Measurements from ENCODE around the gene SLC16A3.
"Not testable (repeated sequence)": the region's sequence is repeated elsewhere in the genome, so short reads cannot be mapped to it uniquely, and the experiment has no call there.

The SLC16A3 gene

DNA sequence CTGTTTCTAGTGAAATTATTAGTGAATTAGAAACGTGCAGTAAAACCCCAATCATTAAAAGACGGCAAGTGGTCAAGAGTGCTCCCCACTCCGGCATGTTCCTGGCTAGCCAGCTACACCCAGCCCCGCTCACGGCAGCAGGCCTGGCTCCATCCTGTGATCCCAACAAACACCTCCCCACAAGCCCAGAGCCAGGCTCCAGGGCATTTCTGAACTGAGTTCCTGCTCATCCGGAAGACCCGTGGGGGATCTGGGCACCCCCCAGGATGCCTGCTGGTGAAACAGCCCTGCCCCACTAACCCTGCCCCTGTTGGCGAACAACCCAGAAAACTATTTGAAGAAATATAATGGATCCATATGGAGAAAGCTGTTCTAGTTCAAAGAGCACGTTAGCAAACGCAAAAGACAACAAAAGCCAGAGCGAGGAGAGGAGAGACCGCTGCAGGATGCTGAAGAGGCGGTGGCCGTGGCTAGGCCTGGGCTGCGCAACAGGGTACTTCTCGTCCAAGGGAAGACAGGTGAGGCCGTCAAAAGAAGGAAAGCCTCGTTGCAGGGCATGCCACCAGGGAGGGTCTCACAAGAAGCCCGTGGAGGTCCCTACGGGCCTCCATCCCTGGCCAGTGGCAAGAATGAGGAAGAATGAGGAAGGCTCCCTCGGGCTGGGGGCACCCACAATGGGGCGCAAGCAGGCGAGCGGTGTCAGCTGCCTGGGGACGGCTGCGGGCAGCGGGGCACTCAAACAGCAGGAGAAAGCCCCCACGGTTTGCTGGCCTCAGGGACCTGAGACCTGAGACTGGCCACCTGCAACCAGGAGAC is 19.2 kb downstream of the SLC16A3 start:
- DNase-seq = no peak

DNA sequence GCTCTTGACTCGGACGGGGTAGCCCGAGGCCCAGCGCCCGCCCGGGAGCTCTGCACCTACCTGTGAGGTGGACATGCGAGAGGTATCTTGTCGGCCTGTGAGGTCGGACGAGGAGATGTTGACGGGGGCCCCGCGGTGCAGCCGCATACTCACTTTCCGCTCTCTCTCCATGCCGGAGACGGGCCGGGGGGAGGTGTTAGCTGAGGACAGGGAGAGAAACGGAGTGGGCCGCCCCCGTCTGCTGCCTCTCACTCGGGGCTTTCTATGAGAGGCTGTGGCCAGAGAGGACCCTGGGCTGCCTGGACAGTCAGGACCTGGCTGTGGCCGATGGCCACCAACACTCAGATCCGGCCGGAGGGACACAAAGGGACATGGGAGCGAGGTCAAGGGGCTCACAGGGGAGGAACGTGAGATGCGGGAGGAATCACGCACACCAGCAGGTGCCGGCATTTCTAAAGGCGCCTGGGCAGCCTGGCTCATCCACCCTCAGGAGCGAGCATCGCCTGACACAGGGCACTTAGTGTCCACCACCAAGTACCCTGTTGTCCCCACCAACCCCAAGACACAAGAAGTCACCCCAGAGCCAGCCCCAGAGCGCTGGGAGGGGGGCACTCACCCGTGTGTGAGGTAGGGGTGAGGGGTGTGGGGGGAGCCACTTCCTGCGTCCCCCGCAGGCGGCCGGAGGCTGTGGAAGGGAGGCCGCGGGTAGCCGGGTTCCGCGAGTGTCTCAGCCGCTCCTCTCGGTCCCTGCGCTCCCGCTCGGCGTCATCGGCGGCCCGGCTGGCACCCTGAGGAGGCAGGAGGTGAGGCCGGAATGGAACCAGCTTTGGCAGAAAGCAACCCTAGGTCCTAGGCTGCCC is 20.2 kb downstream of the SLC16A3 start:
- no peak for DNase-seq

DNA sequence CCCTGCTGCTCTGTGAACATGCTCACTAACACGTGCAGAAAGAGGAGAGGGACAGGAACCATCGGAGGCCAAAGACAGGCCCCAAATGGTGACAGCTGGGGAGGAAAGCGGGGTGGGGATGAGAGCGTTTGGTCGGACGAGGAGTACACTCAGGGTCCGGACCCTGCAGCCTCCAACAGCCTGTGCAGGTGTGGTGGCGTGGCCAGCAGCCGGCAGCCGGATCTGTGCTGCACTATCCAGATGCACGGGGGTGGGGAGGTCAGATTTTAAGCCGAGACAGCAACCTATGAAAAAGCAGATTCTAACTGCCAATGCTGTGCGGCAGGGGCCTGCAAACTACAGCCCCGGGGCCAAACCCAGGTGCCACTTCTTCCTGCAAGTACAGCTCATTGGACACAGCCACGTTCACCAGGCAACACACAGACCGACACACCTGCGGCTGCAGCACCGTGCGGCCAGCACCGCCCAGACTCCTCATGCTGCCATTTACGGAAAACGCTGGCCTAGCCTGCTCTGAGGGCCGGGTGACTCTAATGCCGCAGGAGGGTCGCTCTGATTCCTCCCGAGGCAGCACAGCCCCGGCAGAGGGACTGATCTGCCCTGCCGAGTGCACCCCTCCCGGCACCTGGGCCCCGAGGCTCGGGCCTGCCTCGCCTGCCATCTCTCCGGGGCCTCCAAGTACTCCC is 21.2 kb downstream of the SLC16A3 start:
- DNase-seq = no peak

DNA sequence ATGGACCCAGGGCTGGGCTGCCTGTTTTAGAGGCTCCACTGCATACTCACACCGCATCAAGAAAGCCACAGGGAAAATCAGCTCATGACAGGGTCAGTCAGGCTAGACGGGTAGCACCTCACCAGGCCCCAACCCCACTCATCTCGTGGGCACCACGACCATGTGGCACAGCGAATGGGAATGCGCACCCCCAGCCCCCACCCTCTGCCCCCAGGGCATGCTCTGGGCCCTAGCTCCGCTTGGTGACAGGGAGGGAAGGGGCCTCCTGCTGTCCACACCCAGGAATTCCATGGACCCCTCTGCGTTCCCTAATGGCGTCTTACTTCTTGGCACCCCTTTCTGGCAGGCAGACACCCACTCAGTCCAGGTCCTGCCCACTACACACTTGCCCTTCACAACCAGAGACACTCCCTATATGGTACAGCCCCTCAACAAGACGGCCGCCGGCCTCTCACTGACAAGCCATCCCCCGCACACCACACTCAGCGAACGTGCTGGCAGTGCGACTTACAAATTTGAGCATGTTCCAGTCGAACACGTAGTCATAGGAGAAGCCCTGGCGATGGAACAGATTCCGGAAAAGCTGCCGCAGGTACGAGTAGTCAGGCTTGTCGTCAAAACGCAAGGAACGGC is 22.1 kb downstream of the SLC16A3 start:
- no peak for DNase-seq

DNA sequence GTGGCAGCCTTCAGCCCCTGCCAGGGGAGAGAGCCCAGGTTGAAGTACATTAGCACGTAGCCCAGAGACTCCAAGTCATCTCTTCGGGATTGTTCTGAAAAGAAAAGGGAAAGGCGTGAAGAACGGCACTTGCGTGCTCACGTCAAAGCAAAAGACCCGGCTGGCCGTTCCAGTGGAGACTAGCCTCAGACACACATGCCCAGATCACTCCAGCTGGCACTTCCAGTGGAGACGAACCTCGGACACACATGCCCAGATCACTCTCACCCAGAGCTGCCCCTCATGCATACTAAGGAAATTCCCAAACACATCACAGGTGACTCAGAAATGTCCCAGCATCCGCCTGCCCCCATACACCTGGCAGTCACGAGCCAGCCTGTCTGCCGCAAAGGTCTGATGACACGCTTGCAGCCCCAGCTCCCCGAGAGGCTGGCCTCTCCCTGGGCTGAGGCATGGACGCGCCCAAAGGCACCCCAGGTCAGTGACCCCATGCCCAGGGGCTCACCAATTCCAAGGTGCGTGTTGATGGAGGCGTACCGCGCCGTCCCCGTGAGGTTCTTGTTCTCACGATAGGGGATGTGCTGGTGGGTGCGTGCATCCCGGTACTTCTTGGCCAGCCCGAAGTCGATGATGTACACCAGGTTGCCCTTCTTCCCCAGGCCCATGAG is 23.8 kb downstream of the SLC16A3 start:
- no peak for DNase-seq

DNA sequence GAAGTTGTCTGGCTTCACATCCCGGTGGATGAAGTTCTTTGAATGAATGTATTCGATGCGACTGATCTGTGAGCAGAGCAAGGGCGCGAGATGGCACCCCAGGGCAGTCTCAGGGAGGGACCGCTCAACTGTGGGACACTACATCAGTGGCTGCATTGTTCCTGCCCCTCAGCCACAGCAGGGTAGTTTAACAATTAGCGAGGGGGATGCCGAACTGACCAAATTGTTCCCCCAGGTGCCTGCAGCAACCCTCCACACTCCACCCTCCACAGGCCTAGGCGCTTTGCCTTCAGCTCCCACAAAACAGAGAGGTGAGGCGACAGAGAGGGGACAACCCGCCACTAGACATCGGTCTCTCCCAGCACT is 24.3 kb downstream of the SLC16A3 start:
- DNase-seq = no peak

DNA sequence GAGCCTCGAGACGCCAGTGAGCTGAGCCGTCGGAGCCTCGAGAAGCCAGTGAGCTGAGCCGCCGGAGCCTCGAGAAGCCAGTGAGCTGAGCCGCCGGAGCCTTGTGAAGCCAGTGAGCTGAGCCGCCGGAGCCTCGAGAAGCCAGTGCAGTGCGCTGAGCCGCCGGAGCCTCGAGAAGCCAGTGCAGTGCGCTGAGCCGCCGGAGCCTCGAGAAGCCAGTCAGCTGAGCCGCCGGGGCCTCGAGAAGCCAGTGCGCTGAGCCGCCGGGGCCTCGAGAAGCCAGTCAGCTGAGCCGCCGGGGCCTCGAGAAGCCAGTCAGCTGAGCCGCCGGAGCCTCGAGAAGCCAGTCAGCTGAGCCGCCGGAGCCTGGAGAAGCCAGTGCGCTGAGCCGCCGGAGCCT is 25.3 kb downstream of the SLC16A3 start:
- DNase-seq = not testable (repeated sequence)

DNA sequence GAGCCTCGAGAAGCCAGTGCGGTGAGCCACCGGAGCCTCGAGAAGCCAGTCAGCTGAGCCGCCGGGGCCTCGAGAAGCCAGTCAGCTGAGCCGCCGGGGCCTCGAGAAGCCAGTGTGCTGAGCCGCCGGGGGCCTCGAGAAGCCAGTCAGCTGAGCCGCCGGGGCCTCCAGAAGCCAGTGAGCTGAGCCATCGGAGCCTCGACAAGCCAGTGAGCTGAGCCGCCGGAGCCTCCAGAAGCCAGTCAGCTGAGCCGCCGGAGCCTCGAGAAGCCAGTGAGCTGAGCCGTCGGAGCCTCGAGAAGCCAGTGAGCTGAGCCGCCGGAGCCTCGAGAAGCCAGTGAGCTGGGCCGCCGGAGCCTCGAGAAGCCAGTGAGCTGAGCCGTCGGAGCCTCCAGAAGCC is 25.9 kb downstream of the SLC16A3 start:
- DNase-seq = not testable (repeated sequence)

DNA sequence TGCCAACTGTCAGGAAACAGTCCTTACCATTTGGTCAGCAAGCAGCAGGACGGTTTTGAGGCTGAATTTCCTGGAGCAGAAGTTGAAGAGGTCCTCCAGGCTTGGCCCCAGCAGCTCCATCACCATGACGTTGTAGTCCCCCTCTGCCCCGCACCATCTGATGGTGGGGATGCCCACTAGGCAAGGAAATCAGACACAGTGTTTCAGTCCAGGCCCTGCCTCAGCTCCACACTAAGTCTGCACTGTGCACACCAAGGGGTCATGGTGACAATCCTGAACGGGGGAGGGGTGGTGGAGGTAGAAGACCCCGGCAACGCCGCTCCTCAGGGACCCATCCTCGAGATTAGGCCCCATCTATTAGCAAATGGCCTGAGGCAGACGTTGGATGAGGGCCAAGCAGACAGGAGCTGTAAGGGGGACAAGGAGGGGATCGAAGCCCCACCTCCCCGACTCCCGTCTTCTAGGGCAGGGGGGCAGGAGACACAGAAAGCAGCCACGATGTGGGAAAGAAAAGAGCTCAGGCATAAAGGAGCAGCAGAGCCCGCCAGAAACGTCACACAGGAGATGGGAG is 26.6 kb downstream of the SLC16A3 start:
- DNase-seq = no peak

DNA sequence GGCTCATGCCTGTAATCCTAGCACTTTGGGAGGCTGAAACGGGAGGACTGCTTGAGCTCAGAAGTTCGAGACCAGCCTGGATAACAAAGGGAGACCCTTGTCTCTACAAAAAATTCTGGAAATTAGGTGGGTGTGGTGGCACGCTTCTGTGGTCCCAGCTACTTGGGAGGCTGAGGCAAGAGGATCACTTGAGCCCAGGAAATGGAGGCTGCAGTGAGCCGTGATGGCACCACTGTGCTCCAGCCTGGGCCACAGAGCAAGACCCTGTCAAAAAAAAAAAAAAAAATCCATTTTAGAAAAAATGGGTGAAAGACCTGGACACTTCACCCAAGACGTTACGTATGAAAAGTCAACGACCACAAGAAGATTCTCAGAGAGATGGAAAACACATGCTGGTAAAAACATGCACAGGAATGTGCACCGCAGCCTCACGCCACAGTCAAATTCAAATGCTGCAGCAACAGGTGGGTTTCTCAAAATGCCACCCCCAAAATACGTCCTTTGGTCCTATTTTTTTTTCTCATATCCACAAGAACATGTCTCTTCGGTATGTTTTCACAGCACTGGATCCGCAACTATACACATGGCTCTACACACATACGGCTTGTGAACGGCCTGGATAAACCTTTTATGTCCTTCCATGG is 27.5 kb downstream of the SLC16A3 start:
- no peak for DNase-seq

DNA sequence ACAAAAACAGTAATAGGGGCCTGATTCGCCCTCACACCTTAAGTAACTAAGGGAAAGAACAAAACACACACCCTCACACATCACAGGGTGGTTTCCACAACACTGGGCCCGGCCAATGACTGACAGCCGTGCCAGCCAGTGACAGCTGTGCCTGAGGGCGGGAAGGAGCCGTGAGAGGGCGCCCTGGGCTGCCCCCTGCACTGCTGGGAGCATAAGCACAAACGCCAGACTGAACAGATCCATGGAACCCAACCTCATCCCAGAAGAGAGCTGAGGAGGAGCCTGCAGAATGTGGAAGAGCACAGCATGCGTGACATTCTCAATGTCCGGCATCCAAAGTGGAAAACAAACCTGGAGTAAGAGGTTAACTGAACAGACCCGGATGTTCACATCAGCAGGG is 28.6 kb downstream of the SLC16A3 start:
- peak; percentile 52 to 57 for DNase-seq

DNA sequence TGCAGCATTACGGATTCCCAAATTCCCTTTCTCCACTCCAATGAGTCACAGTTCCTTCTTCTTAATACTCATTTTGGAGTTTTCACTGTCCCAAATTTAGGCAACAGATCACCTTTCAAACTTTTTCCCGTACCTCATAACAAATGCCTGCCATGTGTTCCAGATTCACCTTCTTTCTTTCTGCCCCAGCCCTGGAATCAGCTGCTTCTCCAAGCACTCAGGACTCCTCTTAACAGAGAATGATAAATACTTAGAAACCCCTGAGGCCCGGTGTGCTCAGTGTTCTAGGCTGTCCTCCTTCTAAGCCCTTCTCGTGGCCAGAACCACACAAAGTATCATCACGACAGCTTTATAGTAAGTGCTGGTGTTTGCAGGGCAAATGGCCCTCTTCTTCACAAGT is 29.7 kb downstream of the SLC16A3 start:
- no peak for DNase-seq

DNA sequence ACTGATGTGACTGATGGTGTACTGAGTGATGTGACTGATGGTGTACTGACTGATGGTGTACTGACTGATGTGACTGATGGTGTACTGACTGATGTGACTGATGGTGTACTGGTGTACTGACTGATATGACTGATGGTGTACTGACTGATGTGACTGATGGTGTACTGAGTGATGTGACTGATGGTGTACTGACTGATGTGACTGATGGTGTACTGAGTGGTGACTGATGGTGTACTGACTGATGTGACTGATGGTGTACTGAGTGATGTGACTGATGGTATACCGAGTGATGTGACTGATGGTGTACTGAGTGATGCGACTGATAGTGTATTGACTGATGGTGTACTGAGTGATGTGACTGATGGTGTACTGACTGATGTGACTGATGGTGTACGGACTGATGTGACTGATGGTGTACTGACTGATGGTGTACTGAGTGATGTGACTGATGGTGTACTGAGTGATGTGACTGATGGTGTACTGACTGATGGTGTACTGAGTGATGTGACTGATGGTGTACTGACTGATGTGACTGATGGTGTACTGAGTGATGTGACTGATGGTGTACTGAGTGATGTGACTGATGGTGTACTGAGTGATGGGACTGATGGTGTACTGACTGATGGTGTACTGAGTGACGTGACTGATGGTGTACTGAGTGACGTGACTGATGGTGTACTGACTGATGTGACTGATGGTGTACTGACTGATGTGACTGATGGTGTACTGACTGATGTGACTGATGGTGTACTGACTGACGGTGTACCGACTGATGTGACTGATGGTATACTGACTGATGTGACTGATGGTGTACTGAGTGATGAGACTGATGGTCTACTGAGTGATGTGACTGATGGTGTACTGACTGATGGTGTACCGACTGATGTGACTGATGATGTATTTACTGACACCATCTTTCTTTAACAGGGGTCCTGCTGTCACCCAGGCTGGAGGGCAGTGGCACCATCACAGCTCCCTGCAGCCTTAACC is 31.4 kb downstream of the SLC16A3 start:
- not testable (repeated sequence) for DNase-seq

DNA sequence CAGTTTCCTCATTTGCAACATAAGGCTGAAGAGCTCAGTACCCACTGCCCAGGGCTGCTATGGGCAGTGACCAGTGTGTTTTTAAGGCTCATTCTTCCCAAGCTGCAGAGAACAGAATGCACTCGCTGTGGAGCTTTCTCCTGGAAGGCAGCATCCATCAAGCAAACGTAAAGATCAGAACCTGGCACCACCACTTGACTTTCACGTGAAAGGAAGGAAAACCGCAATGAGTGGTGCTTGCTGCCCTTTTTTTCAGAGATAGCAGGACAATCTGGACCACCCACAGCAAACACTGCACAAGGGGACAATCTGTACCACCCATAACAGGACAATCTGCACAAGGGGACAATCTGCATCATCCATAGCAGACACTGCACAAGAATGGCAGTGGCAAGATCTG is 33.5 kb downstream of the SLC16A3 start:
- no peak for DNase-seq

DNA sequence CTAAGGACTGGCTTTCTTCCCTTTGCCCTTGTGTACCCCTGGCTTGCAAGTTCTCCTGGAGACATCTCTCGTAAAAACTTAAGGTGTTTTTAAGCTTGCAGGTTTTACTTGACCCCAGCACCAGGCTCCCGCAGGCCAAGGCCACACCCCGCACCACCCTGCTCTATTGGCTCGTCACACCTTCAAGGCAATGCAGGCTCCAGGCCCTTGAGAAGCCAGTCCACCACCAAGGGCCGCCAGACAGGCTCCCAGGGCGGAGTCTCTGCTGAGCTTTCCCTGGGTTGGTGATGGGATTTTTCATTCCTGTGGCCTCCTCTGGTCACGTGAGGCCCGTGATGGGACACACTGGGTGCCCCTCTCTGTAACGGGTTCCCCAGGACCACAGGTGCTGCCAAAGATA is 34.8 kb downstream of the SLC16A3 start:
- no peak for DNase-seq

DNA sequence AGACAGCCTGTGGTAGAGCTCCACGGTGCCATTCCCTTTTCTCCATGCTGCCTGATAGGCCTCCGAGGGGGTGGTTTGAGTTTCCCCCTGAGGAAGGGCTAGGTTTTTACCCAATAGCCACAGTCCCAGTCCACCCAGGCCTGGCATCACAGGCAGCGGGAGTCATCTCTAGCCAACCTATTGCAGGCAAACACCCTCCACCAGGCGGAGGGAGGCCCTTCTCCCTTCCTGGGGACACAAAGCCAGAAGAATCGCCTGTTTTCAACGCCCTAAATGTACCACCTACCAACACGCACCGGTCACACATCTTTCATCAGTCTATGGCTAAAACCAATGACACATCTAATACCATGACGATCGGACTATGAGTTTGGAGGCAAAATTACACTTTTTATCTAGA is 37.3 kb downstream of the SLC16A3 start:
- DNase-seq = no peak

DNA sequence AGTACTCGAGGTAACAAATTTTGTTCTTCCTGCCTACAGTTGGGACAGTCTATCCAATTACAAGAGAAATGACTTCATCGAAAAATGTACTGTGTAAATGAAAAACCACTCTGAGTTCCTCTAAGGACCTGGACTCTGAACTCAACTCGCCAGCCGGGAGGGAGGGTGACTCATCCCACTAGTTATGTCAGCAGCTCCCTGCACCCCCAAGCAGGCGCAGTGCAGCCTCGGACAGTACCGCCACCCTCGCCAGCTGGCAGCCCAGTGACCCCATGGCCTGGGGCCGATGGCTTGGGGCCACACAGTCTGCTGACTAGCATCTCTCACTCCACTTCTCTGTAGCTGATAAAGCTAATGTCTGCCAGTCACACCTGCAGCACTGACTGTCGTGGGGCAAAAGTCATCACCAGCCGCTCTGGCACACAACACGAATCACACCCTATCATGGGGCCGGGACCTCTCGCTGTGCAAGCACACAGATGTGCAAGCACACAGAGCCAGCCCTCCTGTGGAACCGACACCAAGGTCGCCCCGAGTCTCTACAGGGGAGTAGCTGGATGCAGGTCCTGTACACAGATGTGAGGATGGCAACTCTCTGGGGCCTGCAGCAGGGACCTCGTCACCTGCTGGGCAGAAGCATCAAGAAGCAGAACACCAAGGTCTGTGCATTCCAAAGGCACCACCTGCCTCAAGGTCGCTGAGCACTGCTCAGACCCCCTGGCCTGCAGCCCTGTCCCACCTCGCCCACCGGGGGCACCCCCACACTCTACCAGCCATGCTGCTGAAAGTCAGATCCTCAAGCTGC is 38.9 kb downstream of the SLC16A3 start:
- peak; percentile 35 to 38 for DNase-seq

DNA sequence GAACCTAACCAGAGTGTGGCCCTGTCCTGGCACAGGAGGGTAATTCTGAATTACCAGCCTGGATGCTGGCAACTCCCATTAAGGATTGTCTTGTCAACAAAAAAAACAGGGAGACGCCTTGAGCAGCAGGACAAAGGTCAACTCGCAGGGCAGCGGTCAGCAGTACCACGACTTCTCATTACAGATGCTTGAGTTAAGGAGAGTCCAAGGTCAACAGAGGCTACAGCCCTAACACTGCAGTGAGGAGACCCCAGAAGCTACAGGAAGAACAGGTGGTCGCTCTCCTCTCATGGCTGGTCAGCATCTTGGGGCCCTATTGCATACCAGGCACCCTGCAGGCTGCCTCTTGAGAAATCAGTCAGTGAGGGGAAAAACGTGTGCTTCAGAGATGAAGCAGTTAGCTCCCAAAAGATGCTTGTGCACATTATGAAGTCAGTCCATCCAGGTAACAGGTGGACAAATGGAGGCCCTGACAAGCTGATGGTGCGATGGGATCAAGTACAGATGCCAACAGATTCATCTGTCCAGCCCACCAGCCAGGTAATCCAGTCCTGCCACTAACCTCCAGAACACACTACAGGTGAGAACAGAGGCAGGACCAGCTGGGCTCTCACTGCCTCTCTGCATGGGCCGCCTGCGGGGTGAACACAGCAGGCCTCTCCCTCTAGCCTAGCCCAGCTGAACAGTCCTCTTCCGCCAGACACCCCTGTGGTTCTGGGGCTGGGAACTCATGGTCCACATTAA is 40.5 kb downstream of the SLC16A3 start:
- DNase-seq = no peak

Measured in activated CD4-positive, alpha-beta T cell treated with anti-CD3 and anti-CD28 coated beads, Interleukin-2, amount 50 U/mL, for 4 hours (primary cell).